ENCODE data around the gene HOXA5.

Gene HOXA5

DNA sequence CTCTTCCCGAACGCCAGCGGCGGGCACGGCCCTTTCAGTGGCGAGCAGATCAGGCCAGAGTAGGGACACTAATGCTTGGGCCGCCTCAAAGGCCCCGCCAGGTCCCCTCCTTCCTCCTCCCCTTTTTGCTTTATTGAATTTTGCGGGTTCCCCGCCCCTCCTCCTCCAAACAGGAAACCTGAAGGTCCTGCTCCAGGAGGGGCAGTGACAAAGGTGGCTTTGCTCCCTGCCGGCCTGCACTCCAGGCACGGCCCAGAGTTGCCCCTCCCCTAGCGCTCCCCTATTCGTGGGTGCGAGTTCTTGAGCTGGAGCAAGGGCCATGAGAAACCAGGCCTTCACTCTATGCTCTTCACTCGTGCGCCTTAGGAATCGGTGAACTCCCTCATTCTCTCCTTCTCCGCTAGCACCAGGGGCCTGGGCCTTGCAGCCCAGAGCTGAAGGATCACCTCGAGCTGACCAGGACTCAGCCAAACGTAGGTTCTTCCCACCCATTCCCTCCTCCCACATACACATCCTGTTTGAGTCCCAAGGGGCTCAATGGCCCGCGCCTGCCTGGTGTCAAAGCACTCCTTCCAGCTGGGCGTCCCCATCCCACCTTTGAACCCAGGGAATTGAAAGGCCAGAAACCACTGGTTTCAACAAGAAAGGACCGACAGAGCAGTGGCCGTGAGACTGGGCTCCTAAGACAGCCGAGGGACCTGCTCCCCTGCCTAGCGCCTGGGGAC, 4.7 kb upstream of the HOXA5 start:
- DNase-seq, result no peak

GRCh38 chr7:27147199-27148030, 3.9 kb upstream of the HOXA5 start, which contains the start of gene HOXA6:
TSS of gene HOXA6 (minus strand) at chr7:27147774. CDS start at chr7:27147749, 25 bp downstream.
- DNase-seq, result peak in 8 of 14 donors; percentile 43 to 82 (median 66)

- no peak for DNase-seq
These were observed 3.2 kb upstream of the HOXA5 start for GRCh38 chr7:27146491-27147198.

GRCh38 chr7:27145914-27146412, 2.5 kb upstream of the HOXA5 start:
- DNase-seq, result no peak

DNA sequence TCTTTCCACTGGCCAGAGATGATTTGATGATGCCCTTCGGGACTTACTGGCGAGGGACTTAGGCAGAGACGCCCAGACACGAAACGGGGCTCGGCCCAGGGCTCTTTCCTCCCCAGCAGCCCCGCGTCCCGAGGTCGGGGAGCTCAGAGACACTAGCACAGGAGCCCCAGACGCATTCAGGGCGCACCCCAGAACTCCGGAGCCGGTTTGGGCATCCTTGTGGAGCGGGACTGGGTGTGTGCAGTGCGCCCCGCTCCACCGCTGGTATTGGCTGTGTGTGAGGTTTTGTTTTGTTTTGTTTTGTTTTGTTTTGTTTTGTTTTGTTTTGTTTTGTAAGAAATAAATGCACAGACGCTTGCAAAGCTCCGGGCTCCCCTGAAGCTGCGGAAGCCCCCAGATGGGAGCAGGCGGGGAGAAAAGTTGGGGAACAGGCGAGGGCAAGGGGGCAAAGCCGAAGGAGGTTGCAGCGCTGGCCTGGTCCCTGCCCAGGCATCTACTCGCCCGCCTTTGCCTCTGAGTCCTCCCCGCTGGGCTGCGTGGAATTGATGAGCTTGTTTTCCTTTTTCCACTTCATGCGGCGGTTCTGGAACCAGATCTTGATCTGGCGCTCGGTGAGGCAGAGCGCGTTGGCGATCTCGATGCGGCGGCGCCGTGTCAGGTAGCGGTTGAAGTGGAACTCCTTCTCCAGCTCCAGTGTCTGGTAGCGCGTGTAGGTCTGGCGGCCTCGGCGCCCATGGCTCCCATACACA, 1.9 kb upstream of the HOXA5 start:
- no peak for DNase-seq

GRCh38 chr7:27144781-27145164, 1.3 kb upstream of the HOXA5 start:
- no peak for DNase-seq

DNA sequence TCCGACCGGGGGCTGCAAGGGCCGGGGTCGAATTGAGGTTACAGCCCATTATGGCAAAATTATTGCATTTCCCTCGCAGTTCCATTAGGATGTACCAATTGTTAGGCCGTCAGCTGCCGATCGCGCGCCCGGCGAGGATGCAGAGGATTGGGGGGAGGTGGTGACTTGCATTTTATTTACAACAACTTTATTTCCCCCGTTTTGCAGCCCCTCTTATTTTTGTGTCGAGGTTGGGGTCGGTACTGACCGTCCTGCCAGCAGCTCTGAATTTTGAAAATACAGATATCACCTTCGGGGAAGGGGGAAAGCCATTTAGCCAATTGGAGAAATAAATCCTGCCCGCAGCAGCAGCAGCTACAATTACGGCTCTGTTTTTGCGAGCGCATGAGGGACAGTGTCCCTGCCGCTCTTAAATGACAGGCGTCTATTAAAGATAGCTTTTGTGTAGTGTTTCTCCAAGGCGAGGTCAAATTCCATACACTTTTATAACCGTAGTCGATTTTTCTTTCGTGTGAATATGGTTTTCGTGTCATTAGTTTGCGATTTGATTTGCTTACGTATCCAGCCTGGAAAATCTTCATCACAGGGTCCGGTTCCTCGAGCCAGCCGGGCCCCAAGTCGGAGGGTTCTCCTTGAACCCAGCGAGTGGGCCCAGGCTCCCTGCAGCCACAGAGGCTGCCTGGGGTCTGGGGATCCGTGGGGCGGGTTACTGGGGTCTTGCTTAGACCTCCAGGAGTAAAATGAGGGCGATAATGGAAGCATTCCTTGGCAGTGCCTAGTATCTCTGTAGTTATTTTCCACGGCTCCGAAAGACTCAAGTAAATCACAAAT, 684 bp upstream of the HOXA5 start:
- no peak for DNase-seq

DNA sequence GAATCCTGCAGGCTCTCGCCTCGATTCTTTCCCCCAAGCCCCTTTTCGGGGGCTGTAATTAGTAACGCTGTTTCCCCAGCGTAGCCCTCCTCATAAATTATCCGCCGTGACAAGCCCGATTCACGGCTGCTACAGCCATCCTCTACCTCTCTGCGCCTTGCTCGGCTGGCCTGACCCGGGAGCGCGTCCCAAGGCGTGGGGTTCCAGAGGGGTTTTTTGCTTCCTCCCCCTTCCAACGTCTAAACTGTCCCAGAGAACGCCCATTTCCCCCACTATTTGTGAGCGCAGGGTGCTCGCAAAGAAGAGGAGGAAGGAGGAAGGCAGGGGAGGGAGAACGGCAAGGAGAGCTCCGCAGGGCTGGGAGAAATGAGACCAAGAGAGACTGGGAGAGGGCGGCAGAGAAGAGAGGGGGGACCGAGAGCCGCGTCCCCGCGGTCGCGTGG, 880 bp downstream of the HOXA5 start:
- no peak for DNase-seq

- DNase-seq, result no peak
These were observed 1.4 kb downstream of the HOXA5 start for GRCh38 chr7:27141923-27142579.

DNA sequence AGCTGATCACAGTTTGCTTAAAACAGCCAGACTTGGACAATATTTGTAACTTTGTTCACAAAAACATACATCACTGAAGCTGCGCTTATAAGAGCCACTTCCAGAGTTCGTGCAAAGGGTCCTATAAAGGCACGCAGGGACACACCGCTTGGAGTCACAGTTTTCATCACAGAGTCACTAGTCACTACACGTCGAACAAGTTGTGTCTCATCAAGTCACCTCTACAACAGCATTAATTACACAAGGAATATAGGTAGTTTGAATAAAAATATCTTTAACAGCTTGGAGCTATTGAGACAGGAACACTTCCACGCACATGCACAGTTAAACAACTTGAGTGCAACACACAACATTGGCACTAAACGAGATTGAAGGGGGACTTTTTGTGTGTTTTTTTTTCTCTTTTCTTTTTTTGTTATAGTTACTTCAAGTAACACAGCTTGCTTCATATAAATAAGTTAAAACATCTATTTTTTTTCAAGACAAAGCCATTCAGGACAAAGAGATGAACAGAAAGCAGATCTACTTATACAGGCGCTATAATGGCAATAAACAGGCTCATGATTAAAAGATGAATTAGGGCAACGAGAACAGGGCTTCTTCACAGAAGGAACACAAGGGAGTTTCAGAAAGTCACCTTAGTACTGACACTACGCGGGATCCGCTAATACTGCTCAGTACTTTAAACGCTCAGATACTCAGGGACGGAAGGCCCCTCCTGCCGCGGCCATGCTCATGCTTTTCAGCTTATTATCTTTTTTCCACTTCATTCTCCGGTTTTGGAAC, 2.2 kb downstream of the HOXA5 start:
- no peak for DNase-seq

DNA sequence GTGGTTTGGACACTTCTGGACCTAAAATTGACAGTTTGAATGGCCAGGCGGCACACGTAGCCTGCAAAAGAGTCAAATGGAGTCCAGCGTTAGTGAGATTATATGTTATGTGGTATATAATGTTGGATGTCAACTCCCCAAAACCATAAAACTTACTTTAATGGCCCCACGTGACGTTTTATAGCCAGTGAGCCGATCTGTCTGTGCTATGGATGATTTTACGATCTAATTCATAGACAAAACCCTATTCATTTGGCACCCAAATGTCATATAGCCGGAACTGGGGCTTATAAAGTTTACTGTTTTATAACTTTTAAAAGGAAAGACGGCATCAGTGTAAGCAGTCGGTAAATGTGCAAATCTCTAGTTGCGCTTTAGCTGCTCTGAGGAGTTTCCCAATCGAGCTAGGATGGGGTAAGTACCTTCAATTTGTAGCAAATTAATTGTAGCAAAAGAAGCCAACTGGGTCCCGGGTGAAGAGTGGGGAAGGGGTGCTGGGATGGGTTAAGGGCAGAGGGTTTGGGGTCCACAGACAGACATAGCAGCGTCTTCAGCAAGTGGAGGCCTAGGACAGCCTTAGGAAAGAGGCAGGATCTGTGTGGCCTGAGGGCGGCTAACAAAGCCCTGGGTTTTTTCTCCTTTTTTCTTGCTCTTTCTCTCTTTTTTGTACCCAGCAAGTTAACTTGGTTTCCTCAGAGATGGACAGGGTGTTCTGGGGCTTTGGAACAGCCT, 3.2 kb downstream of the HOXA5 start:
- DNase-seq, result no peak

GRCh38 chr7:27139334-27140125, 4.0 kb downstream of the HOXA5 start:
- DNase-seq, result no peak

GRCh38 chr7:27138985-27139333, 4.5 kb downstream of the HOXA5 start:
- no peak for DNase-seq

DNA sequence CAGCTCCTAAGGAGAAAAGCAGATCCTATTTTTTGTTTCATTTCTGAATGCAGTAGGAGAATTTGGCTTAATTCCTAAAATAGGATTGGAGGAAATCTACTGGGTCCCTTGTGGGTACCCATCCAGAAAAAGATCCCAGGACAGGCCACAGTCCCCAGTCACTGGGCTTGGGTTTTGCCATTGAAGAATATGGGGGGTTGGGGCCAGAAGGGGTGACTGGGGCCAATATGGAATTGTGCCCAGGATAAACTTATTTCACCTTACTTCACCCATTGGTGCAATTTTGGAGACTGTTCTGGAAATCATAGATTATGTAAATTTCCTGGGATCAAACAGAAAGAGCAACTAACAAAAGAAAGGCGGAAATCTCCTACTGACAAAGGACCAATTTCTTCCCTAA, 5.0 kb downstream of the HOXA5 start:
- no peak for DNase-seq

DNA sequence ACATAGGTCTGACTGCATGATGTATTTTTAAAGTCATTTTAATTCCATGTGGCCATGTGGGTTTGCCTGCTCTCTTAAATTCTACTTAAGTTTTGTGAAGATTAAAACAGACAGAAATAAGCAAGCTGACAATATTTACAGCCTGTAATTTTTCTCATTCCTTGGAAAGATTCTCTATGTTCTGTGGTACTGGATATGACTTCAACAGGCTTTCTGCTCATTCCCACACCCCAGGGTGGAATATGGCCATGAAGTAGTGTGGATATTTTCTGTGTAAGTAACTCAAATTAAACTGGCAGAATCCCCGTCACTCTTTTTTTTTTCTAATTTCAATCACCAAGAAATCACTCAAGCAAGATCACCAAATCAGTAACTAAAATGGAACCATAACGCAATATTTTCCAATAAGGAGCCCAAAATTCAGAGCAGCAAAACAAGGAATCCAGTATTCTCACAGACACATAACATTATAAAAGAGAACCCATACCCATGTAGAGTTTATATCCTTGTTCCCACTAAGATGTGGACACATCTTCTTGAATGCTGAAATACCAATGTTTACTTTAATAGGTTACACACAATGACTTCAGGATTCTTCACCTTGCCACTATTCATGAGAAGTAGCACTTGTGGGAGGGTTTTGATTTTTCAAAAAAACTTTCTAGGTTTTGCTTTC, 5.7 kb downstream of the HOXA5 start:
- DNase-seq, result no peak

GRCh38 chr7:27134392-27134791, 9.1 kb downstream of the HOXA5 start:
- DNase-seq, result no peak

DNA sequence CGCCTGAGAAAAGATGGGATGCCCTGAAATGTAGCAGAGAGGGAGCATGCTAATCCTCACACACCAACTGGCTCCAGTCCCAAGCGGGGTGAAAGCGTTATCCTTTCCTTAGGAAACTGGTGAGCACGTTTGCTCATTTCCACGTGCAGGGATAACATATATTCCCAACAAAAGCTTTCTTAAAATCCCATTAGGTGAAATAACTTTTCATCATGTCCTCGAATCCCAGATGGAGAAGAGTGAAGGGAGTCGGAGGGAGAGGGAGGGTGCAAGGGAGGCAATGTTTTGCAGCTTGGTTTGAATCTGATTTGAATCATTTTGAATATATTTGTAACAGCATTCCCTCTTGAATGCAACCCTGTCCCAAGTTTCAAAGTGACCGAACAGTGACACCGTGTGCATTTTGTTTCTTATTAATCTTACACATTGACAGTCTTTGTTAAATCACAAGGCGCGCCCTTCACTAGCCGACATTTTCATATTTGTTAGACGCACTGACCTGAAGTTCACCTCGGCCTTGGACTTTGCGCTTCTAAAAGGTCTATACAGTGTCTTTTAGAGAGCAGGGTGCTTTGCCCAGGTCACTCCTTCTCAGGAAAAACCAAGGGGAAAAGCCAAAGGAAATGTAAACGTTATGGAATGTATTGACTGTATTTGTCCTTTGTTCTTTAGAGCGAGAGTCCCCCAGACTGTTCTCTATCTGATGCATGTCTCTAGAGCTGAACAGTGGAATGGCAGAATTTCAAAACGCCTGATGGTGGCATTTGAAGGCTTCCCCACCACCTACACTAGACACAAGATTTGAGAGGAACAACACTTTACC, 9.9 kb downstream of the HOXA5 start:
- DNase-seq, result no peak
